ENCODE measurements around the gene TPP2.

GRCh38 chr13:102651392-102651791 lies 54.6 kb downstream of the TPP2 start:
- TF ChIP-seq CTCF (IDR thresholded peaks at IDR 0.05; ENCODE audit: low read depth, low read length, missing input control) (no peak), REST (IDR thresholded peaks at IDR 0.05) (no peak), EGR1 (IDR thresholded peaks at IDR 0.05; ENCODE audit: low read depth in 2 of 2) (no peak), NR2F2 (IDR thresholded peaks at IDR 0.05) (no peak)

All from liver (tissue), 3 donors.